Endometrium (tissue), 2 donors: ENCODE results near the gene PPM1H.
"Not testable (repeated sequence)": the region's sequence is repeated elsewhere in the genome, so short reads cannot be mapped to it uniquely, and the experiment has no call there.

ENCODE experiments used
- FAIRE-seq: peaks from 2 replicates; lab custom pipeline; 2012; peaks lifted over from hg19 to GRCh38; lab: Jason Lieb, UNC
- donor health status: control.
- donor health status: control.

The PPM1H gene

GRCh38 chr12:62766496-62766895 lies 168.5 kb downstream of the PPM1H start:
- FAIRE-seq, result no peak

DNA sequence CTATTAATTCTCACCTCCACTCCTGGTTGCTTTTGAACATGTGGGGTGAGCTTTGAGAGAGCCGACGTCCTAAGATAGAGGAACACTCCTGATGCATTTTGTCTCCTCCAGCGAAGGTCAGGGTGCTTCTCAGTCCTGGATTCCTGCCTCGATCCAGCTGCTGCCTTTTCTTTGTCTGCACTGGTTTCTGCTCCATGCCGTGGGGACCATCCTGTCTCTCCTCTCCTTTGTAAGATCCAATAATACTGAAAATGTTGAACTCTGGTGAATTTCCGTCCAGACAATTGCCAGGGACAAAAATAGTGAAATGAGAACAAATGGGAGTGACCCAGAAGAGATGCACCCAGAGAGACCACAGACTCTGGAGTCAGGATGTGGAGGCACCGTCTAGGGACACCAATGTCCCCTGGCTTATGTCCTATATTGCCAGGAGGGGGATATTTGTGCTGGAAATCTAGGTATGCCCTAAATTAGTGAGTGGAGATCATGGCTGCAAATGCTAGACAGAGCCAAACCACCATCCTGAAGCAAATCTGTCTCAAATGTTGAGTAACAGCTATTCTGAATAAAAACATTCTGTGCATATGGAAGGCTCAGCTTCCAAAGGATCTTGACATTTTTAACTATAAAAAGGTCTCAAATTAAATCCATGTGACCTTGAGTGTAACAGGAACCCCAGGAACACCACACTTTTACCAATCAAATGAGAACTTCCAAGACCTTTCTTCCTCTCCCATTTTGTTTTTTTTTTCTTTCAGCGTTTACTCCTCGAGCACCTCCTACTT lies 170.9 kb downstream of the PPM1H start:
- FAIRE-seq, result no peak

GRCh38 chr12:62763312-62763711 lies 171.6 kb downstream of the PPM1H start:
- no peak for FAIRE-seq

DNA sequence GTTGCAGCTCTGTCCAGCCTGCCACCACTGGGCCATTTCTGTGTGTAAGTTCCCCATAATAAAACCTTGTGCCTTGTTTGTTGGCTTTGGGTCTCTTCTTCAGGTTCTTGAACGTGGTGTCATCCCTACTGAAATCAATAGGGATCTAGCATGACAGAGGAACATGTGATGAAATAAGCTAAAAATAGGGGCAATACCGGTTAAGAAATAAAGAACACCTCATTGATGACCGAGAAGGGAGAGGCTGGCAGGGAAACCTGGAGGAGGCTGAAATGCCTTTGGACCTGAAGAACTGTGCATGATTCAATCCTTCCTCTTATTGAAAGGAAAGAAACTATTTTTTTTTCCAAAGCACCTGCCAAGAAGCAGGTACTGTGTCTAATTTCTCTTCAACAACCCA lies 172.3 kb downstream of the PPM1H start:
- no peak for FAIRE-seq

- no peak for FAIRE-seq
Measured at GRCh38 chr12:62761658-62762057, 173.3 kb downstream of the PPM1H start.

- no peak for FAIRE-seq
Measured at GRCh38 chr12:62760779-62761178, 174.2 kb downstream of the PPM1H start.

DNA sequence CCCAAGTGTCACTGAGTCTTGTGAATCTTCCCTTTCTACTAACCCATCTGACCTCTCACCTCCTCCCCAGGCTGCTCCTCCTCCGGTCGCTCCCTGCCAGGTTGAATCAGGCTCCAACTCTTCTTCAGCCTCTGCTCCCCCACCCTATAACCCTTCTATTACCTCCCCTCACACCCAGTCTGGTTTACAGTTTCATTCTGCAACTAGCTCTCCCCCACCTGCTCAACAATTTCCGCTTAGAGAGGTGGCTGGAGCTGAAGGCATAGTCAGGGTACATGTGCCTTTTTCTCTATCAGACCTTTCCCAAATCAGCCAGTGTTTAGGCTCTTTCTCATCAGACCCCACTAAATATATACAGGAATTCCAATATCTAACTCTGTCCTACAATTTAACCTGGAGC lies 174.6 kb downstream of the PPM1H start:
- FAIRE-seq, result not testable (repeated sequence)

GRCh38 chr12:62758216-62758615 lies 176.7 kb downstream of the PPM1H start:
- no peak for FAIRE-seq

DNA sequence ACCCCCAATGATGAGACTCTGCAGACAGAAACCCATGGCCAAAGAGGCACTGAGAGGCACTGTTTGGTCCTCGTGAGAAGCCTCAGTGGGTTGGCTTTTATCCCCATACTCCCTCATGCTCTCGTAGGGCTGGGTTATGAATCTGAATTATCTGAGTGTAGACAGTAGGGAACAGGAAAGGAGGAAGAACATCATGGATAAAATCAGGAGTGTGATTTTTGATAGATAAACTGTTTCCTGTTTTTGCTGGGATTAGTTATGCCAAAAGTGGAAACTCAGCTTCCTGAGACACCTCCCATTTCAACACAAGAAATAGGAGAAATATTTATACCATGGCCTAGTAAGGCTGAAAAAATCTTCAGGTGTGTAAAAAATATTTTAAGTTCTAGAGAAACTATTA lies 177.9 kb downstream of the PPM1H start:
- FAIRE-seq, result no peak

DNA sequence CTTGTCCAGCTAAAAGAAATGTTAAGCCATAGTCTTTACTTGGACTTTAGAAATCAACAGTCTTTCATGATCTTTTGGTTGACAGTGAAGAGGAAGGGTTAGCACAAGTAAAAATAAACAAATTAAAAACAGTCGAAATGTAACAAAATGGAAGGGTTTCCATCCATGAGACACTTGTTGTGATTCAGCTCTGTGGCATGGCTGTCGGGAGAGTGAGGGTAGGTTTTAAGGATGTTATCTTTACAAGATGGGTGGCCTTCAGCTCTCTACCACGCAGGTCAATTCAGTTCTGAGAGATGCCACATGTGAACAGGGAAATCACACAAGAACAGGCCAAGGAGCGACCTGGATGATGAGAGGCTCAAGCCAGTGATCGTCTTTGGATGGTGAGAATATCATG lies 180.2 kb downstream of the PPM1H start:
- FAIRE-seq, result no peak

- no peak for FAIRE-seq
Measured at GRCh38 chr12:62751810-62752155, 183.2 kb downstream of the PPM1H start.

GRCh38 chr12:62750941-62751809 lies 183.8 kb downstream of the PPM1H start:
- FAIRE-seq, result no peak

DNA sequence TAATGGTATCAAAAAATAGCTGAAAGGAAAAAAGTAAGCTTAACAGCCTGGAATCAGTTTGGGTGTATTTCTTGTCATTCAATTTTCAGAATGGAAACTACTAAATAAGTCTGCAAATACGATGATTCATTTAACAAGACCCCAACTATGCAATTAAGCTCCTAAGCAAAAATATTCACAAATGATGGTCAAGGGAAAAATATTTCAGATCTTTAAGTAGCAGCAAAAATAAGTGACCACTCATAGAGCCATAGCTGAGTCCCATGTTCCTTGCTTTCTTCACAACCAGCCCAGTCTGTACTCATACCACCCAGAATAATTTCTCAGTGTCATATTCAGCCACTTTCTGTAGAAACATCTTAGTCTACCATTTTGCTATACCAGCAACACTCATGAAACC lies 185.4 kb downstream of the PPM1H start:
- no peak for FAIRE-seq

DNA sequence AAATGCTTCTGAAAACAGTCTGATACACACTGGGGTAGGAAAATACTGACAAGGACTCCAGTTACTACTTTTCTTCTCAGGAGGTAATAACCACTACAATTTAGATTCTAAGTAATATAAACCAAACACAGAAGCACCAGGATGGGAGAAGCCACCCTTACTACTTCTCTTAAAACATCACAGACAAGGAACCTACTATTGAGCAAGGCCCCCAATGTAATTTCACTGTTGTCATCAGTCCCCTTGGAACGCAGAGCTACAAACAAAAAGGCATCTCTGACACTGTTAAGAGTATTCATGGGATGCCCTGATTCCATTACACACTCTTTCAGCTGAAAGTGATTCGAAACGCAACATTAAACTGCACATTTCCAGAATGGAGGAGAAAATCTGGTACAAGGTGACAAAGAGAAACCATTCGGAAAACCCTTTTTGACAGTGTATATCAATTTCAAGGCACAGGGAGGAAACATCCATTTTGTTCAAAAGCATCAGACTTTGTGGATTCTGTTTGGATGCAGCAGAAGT lies 185.9 kb downstream of the PPM1H start:
- FAIRE-seq, result no peak

DNA sequence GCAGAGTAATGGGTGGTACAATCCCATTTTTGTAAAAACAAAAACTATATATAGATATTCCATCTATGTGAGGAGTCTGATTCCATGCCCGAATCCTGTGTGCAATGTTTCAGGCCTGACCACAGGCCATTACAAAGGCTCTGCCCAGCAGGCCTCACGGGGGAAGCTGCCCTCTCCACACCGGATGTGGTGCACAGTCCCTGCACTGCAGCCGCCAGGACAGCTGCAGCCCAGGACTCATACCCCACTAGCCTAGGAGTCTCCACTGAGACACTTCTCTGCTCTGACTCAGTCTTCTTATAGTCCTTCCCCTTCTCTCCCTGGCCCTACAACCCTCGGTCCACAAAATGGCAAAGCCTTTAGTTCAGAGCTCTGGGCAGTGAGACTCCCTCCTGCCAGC lies 190.4 kb downstream of the PPM1H start:
- no peak for FAIRE-seq

GRCh38 chr12:62739266-62740015 lies 195.5 kb downstream of the PPM1H start:
- no peak for FAIRE-seq

DNA sequence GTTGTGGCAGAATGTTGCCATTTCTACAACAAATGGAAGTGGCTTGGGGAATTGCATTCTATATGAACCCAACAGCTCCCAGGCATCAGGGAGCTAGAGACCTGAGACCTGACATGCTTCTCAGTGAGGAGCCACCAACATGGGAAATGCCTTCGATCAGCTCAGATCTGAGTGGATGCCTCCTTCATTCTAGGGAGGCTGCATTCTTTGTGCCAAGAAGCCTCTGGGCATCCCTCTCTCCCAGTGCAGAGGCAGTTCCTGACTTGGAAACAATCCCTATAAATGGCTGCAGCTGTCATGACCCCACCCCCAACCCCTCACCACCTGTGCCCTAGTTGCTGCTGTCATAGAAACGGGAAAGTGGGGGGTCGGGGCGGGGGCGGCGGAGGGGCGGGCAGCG lies 196.3 kb downstream of the PPM1H start:
- FAIRE-seq, result no peak

DNA sequence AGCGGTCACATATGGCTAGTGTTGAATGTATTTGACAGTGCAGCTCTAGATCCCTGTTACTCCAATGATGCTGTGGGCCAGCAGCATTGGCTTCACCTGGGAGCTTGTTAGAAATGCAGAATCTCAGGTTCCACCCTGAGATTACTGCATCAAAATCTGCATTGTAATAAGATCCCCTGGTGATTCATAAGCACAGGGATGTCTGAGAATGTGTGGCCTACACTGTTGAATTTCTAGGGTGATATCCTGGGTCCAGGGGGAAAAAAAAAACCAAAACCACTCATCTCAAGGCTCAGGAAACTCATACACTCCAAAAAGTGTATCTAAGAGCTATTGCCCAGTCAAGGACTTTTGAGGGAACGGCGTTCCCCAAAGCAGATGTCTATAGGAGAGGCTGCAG lies 196.8 kb downstream of the PPM1H start:
- FAIRE-seq, result no peak

DNA sequence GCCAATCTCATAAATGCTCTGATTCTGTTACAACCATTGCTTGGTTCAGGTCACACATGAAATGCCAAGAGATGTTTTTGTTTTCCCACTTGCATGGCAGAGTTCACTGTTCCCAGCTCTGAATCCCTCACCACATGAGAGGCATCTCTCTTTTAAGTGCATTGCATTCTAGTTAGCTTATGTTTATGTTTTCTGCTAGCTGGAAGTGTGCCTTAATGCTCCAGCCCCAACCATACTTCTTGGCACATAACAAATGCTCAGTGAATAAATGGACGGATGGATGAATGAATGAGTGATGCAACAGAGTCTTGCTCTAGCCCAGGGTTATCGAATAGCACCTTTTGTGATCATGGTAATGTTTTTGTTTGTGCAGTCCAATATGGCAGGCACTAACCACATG lies 197.3 kb downstream of the PPM1H start:
- no peak for FAIRE-seq

GRCh38 chr12:62737188-62737587 lies 197.8 kb downstream of the PPM1H start:
- FAIRE-seq, result no peak

DNA sequence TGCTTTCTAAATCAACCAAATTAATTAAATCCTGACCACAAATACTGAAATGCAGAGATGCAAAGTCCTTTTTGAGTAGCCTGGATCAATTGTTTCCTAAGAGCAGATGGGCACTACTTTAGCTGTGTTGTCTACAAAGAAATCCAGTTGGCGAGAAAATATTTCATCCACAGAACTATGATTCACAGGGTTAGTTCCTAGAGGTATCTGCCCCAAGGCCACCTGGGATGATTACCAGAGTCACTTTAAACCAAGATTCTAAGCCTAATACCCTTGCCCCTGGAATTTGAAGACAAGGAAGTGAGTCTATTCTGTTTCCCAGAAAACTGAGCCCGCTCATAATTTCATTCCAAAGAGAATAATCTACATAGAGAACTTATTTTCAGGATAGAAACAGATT lies 198.4 kb downstream of the PPM1H start:
- FAIRE-seq, result no peak

DNA sequence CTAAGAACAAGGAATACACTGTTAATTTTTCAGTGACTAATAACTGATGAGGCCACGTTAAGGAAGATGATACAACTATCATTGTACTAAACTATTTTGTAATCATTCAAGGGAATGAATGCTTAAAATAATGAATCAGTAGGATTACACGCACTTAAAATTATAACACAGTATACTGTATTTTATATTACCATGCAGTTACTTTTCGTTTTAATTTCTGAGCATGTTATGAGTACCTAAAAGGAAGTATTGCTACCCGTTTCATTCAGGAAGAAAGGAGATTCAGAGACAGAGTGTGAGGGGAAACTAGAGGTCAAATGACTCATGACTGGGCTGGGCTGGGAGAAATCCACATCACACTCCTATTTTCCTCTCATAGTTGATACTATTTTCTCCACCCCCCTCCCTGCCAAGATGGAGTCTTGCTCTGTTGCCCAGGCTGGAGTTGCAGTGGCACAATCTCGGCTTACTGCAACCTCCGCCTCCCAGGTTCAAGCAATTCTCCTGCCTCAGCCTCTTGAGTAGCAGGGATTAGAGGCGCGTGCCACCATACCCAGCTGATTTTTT lies 202.0 kb downstream of the PPM1H start:
- FAIRE-seq, result no peak
